GM06990 (cell line): ENCODE data around the gene ZNF860.

Experiments
- DNase-seq: peaks from one replicate; pipeline ENCODE4 v3.0.0-alpha.2; 2011; ENCODE audit not compliant: insufficient read length; ENCODE audit errors: extremely low read depth
- H3K27me3 ChIP-seq: replicated peaks from 2 replicates; pipeline ENCODE4 v1.6.0; 2011; ENCODE audit warnings: low read length; ENCODE audit not compliant: control insufficient read depth, insufficient read depth
- H3K36me3 ChIP-seq: 2 replicates; pipeline ENCODE4 v1.5.1; 2011; ENCODE audit warnings: low read length; ENCODE audit not compliant: control insufficient read depth, insufficient read depth
- H3K4me3 ChIP-seq: replicated peaks from 2 replicates; pipeline ENCODE4 v1.5.1; 2011; ENCODE audit warnings: low read depth, mild to moderate bottlenecking, control low read depth, low read length
- CTCF ChIP-seq: IDR thresholded peaks from 2 replicates; pipeline ENCODE4 v1.5.1; 2011; ENCODE audit warnings: low read length, control low read depth, mild to moderate bottlenecking, inconsistent platforms; ENCODE audit not compliant: insufficient read depth, poor library complexity, severe bottlenecking

The ZNF860 gene

GRCh38 chr3:31962801-31963205 lies 18.7 kb upstream of the ZNF860 start:
- Histone ChIP-seq H3K36me3 (no peaks in the 10 kb centered on the region), H3K27me3 (no peaks in the 10 kb centered on the region), H3K4me3 (no peak overlapping the region)
- no peak for DNase-seq
- TF ChIP-seq CTCF, result no peak

GRCh38 chr3:31966978-31967591 lies 14.5 kb upstream of the ZNF860 start:
- TF ChIP-seq CTCF, result no peak
- H3K36me3 ChIP-seq, result no peaks in the 10 kb centered on the region
- no peak for DNase-seq
- no peak overlapping the region for H3K4me3 ChIP-seq
- H3K27me3 ChIP-seq, result no peaks in the 10 kb centered on the region

GRCh38 chr3:31967592-31967991 lies 14.0 kb upstream of the ZNF860 start:
- no peaks in the 10 kb centered on the region for H3K36me3 ChIP-seq
- no peaks in the 10 kb centered on the region for H3K27me3 ChIP-seq
- DNase-seq, result no peak
- no peak overlapping the region for H3K4me3 ChIP-seq
- no peak for TF ChIP-seq CTCF

GRCh38 chr3:31968369-31968926 lies 13.1 kb upstream of the ZNF860 start:
- H3K27me3 ChIP-seq, result no peaks in the 10 kb centered on the region
- H3K36me3 ChIP-seq, result no peaks in the 10 kb centered on the region
- DNase-seq, result no peak
- no peak overlapping the region for H3K4me3 ChIP-seq
- TF ChIP-seq CTCF, result no peak

- H3K4me3 ChIP-seq, result no peak overlapping the region
These were observed 12.6 kb upstream of the ZNF860 start for GRCh38 chr3:31968927-31969418.

More at GRCh38 chr3:31968927-31969418, 12.6 kb upstream of the ZNF860 start:
- H3K36me3 ChIP-seq, result no peaks in the 10 kb centered on the region
- DNase-seq, result no peak
- no peak for TF ChIP-seq CTCF
- no peaks in the 10 kb centered on the region for H3K27me3 ChIP-seq
